Muscle of back (tissue), 11 donors: ENCODE measurements around the gene UBE2G2. TPM values are rescaled to one million over a fixed set of nuclear protein-coding genes. Genes with fewer than 3 reads are reported as not detected.
A peak's percentile ranks its signal among the peaks of the same experiment; 100 is the strongest.

Experiments used
- DNase-seq, 3 donors: peaks; one replicate each; pipeline versions ENCODE4 v3.0.0 to v3.0.0-alpha.2; 2013
- polyA plus RNA-seq, 10 donors: library from polyadenylated mRNA; unstranded; fragments of 120-200 nt; gene quantifications; one replicate each; pipeline ENCODE4 v1.2.1, GENCODE V29; 2013; ENCODE audit not compliant: insufficient read length in 10 of 10

UBE2G2 gene
- polyA plus RNA-seq, 10 donors = 54.9 to 109 (median 77.1) TPM

DNA sequence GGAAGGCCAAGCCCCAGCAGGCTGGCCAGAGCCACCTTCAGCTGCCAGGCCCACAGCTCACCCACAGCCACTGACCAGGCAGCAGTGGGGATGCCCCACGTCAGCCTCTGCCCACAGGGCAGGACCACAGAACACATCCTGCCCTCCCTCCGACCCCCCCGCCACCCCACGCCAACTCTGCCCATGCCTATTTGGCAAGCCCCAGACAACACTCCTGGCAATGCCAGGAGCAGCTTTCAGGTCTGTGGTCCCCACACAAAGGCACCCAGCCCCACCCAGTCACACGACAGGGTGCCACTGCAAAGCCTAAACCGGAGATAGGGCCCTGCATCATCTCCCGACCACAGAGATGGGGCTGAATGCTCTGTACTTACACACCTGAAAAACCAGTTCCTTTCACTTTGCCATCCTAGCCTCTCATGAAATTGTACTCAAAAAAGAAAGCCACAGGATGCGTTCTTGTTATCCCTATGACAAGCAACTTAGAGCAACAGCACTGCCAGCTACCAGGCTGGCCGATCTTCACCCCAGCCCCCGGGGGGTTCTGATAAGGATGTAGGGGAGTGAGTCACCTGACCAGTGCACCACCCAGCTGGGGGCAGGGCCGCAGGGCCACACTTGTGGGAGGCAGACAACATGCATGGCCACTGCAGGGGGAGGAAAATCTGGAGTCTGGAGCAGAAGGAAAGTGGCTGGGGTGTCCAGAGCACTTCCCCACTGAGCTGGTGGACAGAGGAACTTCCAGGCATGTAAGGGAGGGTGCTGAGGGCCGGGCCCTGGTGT is 36.2 kb downstream of the UBE2G2 start:
- DNase-seq = no peak

- DNase-seq = no peak
Observed at GRCh38 chr21:44764319-44765230, 37.0 kb downstream of the UBE2G2 start.

- DNase-seq = no peak
Observed at GRCh38 chr21:44763451-44764318, 37.9 kb downstream of the UBE2G2 start.

- no peak for DNase-seq
Observed at GRCh38 chr21:44763050-44763378, 38.6 kb downstream of the UBE2G2 start.

GRCh38 chr21:44762221-44763049 is 39.2 kb downstream of the UBE2G2 start:
- no peak for DNase-seq

DNA sequence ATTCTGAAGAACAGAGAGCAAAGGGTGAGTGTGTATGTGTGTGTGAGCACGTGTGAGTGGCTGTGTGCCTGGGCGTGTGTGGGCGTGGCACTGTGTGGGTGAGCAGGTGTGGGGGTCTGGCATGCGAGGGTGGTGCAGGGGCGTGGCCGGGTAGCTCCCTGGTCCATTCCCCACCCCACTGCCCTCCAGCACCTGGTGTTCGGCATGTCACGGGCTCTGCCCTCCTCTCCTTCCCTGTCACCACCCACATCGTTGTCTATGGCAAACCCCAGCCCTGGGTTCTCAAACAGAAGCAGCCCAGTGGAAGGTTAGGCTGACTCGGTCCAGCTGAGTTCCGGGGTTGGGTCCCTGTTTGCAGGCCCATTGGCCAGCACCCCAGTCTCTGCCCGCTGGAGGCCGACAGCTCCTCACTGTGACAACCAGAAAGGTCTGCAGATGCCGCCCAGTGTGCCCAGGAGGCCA is 39.8 kb downstream of the UBE2G2 start:
- no peak for DNase-seq

- peak in 1 of 3 donors; percentile 36 for DNase-seq
Observed at GRCh38 chr21:44761011-44761729, 40.5 kb downstream of the UBE2G2 start.

DNA sequence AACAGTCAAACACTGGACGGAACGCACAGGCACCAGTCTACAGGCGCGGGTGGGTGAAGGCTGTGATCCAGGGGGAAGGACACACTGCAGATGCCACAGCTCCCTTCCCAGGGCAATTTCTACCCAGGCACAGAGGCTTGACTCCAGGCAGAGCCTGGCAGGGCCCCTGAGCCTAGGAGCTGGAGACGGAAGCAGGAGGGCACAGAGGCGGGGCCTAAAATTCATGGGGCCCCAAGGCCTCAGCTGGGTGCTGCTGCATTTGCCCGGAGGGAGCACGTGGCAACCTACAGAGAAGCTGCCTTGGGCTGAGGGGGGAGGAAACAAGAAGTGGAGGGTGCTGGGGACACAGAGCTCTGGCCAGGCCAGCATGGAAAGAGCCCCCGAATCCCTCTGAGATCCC is 41.2 kb downstream of the UBE2G2 start:
- no peak for DNase-seq

DNA sequence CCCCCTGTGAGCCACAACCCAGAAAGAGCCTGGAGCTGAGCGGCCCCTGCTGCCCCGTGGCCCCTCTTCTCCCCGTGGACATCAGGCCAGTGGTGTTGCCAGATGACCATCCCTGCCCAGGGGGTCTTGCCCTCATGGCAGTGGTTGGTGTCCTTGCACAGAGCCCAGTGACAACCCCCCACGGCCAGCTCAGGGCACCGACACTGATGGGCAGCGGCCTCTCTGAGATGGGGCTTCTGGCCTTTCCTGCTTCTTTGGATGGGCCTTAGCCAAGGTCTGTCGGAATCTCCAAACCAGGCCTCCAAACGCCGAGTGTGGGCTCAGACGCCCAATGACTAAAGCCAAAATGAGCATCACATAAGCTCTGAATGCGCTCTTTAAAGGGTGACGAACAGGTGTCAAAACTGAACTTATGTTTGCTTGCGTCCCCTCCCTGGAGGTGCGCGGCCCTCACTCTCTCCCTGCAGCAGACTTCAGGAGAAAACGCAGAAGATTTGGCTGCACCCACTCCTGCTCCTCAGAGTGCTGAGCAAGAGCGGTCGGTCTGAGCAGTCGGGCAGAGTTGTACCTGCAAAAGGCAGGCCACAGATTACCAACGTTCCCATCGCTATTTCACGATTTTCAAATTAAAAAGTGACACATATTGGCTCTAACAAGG is 41.9 kb downstream of the UBE2G2 start:
- DNase-seq = no peak

GRCh38 chr21:44758781-44759627 is 42.6 kb downstream of the UBE2G2 start:
- no peak for DNase-seq

DNA sequence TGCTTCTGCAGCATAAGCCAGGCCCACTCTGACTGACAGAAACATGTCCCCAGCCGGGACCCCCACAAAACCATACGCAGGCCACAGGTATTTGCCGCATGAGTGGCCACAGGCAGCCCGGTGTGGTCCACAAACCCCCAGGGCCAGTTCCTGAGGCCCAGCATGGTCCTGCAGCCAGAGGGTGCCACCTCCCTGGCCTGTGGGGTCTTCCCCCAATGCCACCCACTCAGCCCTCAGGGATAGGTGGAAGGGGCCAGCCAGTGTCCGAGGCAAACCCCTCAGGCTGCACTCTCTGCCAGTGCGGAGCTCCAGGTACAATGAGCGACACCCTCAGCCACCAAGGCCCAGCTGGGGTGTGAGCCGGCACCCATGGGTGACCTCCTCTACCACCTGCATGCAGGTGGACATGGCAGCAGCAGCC is 43.5 kb downstream of the UBE2G2 start:
- no peak for DNase-seq

DNA sequence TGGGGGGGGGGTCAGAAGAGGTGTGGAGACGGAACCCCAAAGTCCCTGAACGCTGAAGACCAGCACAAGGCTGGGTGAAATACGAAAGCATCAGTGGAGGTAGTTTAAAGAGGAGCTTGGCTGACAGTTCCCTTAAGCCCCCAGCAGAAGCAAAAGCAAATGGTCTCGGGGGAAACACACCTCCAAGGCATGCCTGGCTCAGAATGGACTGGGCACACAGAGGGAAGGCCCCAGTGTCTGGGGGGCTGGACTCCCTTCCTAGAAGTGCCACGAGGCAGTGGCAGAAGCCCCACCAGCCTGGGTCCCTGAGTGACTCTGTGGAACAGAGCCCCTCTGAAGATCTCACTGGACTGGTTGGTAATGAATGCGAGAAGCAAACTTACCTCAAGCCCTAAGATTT is 43.9 kb downstream of the UBE2G2 start:
- DNase-seq = no peak

DNA sequence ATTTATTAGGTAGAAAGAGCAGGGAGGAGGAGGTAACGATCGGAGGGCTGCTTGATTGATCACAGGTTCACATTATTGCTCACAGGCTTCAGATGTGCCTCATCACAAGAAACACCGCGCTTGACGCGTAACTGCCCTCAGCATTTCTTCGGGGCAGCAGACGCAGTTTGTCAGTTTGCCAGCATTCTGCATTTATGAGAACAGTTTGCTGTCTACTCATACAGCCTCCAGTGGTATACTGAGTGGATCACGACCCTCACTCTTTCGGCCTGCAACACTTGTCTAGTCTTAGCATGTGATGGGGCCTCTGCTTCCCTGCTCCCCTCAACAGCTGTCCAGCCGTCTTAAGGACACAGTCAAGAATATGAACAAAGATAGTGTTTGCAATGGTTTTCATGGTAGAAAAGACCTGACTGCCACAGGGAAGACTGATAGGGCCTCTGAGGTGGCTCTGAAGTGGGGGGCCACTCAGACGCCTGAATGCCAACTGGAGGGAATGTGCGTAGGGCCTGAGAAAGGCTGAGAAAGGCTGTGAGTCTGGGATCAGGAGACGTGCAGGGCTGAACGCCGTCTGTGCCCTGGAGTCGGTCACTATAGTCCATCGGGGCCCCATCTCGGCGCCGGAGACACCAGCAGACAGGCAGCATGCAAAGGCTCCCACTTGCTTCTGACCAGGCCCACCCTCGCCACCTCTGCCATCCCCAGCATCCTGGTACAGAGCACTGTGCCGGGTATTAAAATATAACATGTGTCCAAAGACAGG is 45.0 kb downstream of the UBE2G2 start:
- DNase-seq = no peak

- DNase-seq = no peak
Observed at GRCh38 chr21:44755227-44755626, 46.4 kb downstream of the UBE2G2 start.

DNA sequence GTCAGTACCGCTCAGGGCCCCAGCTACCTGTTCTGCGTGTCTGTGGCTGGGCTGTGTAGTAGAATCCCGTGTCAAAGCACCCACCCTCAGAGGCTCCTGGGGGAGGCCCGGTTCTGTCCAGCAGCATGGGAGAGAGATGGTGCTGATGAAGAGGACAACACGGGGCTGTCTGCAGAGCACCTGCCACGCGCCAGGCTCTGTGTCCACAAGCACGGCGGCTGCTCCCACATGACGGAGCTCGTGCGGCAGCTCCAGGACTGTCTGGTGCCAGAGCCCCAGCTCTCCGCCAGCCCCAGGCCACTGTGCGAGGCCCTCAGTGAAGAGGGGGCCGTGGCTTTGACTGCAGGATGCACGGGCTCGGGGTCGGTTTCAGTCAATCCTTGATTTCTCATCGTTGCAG is 48.3 kb downstream of the UBE2G2 start:
- DNase-seq = no peak

GRCh38 chr21:44752671-44753235 is 48.9 kb downstream of the UBE2G2 start:
- DNase-seq = peak in 1 of 3 donors; percentile 65

DNA sequence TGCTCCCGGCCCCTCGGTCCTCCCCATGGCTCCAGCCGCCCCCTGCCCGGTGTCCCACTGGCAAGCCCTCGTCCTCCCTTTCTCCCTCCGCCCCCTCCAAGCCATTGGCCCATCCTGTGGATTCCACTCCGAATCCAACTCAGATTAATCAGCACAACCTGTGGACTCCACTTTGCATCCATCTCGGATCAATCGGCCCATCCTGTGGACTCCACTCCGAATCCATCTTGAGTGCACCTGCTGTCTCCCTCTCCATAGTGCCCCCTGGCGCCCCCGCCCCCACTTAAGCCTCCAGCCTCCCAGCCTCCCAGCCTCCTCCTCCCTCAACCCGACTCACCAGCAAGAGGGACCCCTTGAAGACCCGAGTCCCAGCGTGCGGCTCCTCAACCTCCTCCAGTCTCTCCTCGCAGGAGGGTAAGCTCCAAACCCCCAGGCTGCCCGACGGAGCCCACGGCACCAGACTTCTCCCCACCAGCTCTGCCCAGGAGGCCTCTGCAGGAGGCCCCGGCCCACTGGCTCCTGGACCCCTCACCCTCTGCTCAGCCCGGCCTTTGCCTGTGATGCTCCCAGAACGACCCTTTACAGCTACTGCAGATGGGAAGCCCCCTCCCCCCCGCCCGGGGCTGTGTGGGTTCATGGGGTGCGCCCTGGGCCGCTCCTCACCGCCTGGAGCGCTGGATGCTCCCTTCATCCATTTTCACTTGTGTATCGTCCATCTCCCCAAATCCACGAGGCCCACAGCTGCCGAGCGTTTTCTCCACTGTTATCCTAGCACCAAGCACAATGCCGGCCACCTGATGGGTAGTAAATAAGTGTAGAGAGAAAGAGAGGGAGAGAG is 49.6 kb downstream of the UBE2G2 start:
- DNase-seq = no peak
